GM21367 (cell line): Measurements from ENCODE around the gene SREK1.

ENCODE experiments used
- ATAC-seq: cut with Tn5 transposase; IDR thresholded peaks from one replicate; pipeline ENCODE4 v1.9.1; 2021; ENCODE audit not compliant: unreplicated experiment

The SREK1 gene

GRCh38 chr5:66164044-66164790 lies 20.1 kb downstream of the SREK1 start:
- no peak for ATAC-seq

- ATAC-seq = no peak
These were observed 24.1 kb downstream of the SREK1 start for GRCh38 chr5:66168226-66168625.

- no peak for ATAC-seq
These were observed 25.4 kb downstream of the SREK1 start for GRCh38 chr5:66169534-66169933.

- no peak for ATAC-seq
These were observed 26.3 kb downstream of the SREK1 start for GRCh38 chr5:66170195-66170919.

- ATAC-seq = peak; percentile 65
These were observed 27.5 kb downstream of the SREK1 start for GRCh38 chr5:66171349-66172344.

- ATAC-seq = no peak
These were observed 30.2 kb downstream of the SREK1 start for GRCh38 chr5:66174338-66174737.

- no peak for ATAC-seq
These were observed 34.7 kb downstream of the SREK1 start for GRCh38 chr5:66178799-66179198.

- ATAC-seq = no peak
These were observed 35.4 kb downstream of the SREK1 start for GRCh38 chr5:66179297-66180051.

- ATAC-seq = no peak
These were observed 36.4 kb downstream of the SREK1 start for GRCh38 chr5:66180282-66181155.

- ATAC-seq = no peak
These were observed 42.0 kb downstream of the SREK1 start for GRCh38 chr5:66186108-66186507.

GRCh38 chr5:66193419-66193818 lies 49.3 kb downstream of the SREK1 start:
- ATAC-seq = no peak

- no peak for ATAC-seq
These were observed 53.8 kb downstream of the SREK1 start for GRCh38 chr5:66197764-66198405.

GRCh38 chr5:66198837-66199236 lies 54.7 kb downstream of the SREK1 start:
- no peak for ATAC-seq

- ATAC-seq = no peak
These were observed 59.4 kb downstream of the SREK1 start for GRCh38 chr5:66203531-66203930.

GRCh38 chr5:66206465-66206864 lies 62.4 kb downstream of the SREK1 start:
- ATAC-seq = no peak

- ATAC-seq = no peak
These were observed 63.9 kb downstream of the SREK1 start for GRCh38 chr5:66207800-66208561.

- no peak for ATAC-seq
These were observed 65.2 kb downstream of the SREK1 start for GRCh38 chr5:66209350-66209749.

- ATAC-seq = no peak
These were observed 65.7 kb downstream of the SREK1 start for GRCh38 chr5:66209794-66210193.
